GF-D8 (cell line): ENCODE data around the gene NLRC5.

Source experiments
- DNase-seq: peaks from one replicate; lab custom pipeline; 2025; lab: John Stamatoyannopoulos, UW

Gene NLRC5

DNA sequence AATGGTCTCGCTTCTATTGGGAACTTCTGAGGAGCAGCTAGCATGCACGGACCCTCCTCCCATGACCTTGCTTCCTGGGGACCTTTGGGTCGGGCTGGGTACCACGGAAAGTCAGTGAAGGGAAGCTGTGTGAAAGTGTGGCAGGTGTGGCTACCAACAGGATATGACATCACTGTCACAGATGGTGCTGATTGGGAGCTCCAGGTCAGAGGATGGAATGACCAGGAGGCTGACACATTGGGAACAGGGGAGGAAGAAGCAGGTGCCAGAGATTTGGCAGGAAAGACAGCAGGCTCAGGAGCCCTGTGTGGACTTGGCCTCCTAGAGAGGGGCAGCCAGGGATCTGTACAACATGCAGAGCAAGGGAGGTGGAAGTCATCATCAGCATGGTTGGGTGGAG, 137.1 kb downstream of the NLRC5 start:
- DNase-seq = no peak

GRCh38 chr16:57127037-57127763, 137.8 kb downstream of the NLRC5 start:
- no peak for DNase-seq

GRCh38 chr16:57127836-57128235, 138.5 kb downstream of the NLRC5 start:
- no peak for DNase-seq

DNA sequence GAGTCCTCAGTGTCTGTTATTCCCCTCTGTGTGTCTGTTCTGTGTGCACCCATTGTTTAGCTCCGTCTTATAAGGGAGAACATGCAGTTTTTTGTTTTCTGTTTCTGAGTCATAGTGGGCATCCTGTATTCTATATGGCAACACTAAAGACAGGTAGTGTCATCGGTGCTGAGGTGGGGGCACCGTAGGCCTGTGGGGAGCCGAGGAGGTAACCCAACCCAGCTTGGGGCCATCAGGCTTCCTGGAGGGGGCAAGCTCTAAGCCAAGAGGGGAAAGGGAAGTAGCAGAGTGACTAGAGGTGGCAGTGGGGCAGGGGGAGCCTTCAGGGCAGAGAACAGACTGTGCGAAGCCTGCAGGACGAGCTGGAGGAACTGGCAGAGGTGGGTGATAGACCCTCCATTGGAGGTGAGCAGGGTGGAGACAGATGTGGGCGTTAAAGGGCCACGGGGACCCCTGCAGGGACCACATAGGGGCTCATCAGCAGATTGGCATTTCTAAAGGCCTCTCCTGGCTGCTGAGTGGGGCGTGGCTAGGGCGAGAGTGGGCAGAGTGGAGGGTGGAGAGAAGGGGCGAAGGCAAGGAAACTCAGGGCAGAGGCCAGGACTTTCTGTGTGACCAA, 139.5 kb downstream of the NLRC5 start:
- no peak for DNase-seq

DNA sequence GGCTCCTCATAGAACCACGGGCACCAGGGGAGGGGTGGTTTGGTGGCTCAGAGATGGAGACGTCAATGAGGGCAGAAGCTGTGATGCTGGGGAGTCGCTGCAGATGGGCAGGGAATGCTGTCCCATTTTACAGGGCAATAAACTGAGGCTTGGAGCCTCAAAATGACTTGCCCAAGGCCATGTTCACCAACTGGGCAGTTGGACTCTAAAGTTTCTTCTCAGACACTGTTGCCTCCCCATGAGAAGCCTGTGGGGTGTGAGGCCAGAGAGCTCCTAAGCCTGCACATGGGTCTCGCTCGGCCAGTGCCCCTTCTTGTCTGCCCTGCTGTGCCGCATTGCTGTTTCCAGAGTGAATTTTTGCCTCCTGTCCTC, 141.6 kb downstream of the NLRC5 start:
- no peak for DNase-seq

- no peak for DNase-seq
These were observed 142.1 kb downstream of the NLRC5 start for GRCh38 chr16:57131351-57131970.

DNA sequence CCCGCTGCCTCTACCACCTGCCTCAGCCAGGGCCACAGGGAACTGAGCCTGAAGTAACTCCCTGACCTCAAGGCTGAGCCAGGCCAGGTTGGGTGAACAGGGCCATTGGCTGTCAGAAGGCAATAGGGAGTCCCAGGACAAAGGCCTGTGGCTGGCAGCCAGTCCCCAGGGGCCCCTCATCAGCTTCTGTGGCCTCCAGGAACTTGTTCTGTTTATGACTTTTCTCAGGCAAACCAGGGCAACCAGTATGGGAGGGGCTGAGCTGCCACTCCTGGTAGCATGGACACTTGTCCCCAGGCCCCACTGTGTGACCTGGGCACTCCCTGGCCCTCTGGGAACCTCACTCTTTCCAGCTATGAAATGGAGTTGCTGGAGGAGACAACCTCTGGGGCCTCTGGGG, 143.1 kb downstream of the NLRC5 start:
- peak; percentile 34 for DNase-seq

GRCh38 chr16:57133031-57133430, 143.7 kb downstream of the NLRC5 start:
- no peak for DNase-seq
